Limb (tissue), 2 donors: ENCODE results near the gene RAB15.

Experiments used
- DNase-seq, 2 donors: peaks; one replicate each; pipeline ENCODE4 v3.0.0-alpha.2; 2016; ENCODE audit errors: extremely low spot score in 2 of 2

Gene RAB15

GRCh38 chr14:64938972-64939816 lies 32.9 kb downstream of the RAB15 start:
- DNase-seq = no peak

- DNase-seq = no peak
These were observed 34.3 kb downstream of the RAB15 start for GRCh38 chr14:64937821-64938193.

- DNase-seq = no peak
These were observed 34.8 kb downstream of the RAB15 start for GRCh38 chr14:64937171-64937820.

DNA sequence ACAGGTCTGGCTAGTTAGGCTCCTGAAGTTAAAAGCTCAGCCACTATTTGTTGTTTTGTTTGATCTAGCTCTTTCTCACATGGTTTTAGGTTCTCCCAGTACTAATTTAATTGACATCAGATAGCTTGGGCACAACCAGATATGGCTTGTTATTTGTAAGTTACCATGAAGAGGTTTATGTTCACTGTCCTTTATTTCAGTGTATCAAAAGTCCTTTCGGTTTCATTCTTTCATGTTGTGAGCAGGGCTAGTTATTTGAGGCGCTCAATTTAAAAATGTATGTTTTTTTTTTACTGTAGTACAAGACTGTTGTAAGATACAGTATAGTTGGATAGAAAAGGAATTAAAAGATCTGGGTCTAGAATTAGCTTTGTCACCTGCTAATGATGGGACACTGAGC lies 36.6 kb downstream of the RAB15 start:
- DNase-seq = no peak

DNA sequence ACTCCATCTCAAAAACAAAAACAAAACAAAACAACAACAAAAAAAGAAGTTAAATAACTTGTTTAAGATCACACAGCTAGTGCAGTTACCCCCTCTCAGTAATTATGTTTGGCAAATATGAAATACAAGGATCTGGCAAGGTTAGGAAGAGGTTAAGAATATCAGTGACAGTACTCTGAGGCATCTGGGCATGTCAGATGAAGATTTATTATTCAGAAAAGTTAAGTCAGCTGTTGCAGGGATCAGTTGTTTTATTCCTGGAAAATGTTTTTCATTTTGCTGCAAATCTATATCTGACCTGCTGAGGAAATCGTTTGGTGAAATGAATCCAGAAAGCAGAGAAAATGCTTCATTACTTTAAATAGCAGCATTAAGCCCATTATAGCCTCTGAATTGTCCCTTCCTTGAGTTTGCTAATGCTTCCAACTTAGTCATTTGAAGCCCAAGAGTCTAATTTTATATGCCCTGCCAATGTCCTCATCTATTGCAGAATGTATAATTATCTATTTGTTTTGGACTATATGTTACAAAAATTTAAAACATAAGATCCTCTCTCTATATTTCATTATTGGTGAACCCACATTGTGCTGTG lies 37.7 kb downstream of the RAB15 start:
- peak in 1 of 2 donors; percentile 10 for DNase-seq

GRCh38 chr14:64932231-64932630 lies 39.9 kb downstream of the RAB15 start:
- DNase-seq = no peak

DNA sequence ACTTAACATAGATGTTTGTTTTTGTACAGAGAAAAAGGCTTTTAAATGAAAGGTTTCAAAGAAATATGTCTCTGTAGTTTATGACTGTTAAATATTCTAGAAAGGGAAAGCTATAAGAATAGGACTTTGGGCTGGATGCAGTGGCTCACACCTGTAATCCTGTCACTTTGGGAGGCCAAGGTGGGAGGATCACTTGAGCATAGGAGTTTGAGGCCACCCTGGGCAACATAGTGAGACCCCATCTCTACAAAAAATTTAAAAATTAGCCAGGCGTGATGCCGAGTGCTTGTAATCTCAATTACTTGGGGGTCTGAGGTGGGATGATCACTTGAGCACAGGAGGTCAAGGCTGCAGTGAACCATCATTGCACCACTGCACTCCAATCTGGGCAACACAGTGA lies 41.0 kb downstream of the RAB15 start:
- no peak for DNase-seq

DNA sequence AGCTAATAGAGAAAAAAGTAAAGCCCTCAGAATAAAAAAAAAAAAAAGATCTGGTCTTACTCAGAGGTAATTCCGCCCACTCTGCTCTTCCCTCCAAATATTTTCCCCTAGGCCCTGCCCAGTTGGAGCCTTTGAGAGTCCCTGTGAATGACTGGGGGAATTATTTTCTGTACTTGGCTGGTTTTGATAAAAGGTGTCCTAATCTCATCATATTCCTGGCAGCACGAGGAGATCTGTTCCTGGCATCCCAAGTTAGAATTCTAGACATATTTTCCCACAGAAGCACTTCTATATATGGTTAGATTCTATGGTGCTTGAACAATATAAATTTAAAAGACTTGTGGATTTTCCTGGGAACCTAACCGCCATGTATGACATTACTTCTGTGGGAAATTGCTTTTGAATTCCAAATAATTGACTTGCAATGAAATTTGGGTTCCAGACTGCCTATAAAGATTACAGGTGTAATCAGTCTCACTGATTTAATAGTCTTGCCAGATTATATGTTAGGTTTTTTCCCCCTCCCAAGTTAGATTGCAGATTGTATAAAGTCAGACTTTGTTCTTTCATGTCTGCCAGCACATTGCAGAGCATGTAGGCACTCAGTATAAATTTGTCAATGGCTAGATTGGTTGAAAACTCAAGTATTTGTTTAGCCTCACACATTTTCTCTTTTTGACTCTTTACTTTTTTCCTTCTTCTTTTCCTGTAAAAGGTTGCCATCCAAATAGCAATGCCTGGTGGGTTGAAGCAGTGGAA lies 41.9 kb downstream of the RAB15 start:
- peak in 1 of 2 donors; percentile 33 for DNase-seq

GRCh38 chr14:64929014-64929359 lies 43.1 kb downstream of the RAB15 start:
- DNase-seq = no peak

- DNase-seq = no peak
These were observed 43.7 kb downstream of the RAB15 start for GRCh38 chr14:64928239-64929013.

DNA sequence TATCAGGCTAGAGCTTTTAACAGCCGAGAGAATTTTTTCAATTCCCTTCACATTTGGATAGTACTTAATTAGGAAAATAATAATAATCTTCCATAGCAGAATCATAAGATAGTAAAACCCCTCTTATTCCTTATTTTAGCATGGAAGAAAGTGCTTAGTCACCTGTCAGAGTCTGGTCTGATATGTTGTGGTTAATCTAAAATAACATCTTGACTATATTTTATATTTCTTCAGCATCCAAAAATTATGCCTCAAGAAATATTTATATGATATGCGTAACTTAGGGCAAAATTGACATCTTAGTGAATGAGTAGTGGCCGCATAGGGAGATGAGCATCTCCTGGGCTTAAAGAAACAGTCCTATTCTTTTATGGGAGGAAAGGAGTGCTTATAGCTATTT lies 45.1 kb downstream of the RAB15 start:
- DNase-seq = no peak

DNA sequence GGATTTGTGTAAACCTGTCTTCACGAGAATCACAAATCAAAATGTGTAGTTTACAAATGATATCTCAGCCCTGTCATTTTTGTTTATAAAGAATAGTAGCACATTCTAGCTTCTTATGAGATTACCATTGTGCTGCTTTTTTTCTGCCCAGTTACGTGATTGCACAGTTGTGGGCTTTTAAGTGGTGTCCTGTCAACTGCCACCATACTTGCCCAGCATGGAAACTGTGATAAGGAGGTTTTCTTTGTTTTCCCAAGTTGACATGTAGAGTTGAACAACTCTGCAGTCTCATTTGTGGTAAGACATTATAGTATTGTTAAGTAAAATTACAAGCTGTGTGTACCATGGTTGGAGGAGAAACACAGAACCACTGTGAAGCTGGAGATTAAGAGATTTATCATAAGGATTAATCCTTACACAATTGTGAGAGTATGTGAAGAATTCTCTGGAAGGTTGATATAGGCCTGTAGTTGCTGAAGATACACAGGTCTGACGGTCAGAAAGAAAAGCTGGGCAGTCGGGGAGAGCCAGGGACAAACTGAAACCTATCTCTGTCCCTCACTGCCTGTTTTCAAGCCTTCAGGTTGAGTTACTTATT lies 45.6 kb downstream of the RAB15 start:
- DNase-seq = no peak

DNA sequence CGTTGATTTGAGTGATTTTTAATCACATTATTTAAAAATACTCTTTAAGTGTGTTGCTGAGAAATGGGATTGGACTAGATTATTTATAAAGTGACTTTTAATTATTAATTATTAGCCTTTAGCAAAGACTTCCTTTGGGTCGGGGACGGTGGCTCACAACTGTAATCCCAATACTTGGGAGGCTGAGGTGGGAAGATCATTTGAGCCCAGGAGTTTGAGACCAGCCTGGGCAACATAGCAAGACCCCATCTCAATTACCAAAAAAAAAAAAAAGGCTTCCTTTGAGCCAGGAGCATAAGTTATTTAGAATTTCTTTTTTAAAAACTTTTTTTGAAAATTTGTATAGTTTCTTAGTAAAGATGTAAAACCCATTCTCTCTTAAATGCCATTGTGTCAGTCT lies 49.1 kb downstream of the RAB15 start:
- DNase-seq = no peak

- no peak for DNase-seq
These were observed 51.7 kb downstream of the RAB15 start for GRCh38 chr14:64920465-64920864.

GRCh38 chr14:64919618-64920017 lies 52.5 kb downstream of the RAB15 start:
- no peak for DNase-seq

GRCh38 chr14:64919215-64919614 lies 52.9 kb downstream of the RAB15 start:
- no peak for DNase-seq

DNA sequence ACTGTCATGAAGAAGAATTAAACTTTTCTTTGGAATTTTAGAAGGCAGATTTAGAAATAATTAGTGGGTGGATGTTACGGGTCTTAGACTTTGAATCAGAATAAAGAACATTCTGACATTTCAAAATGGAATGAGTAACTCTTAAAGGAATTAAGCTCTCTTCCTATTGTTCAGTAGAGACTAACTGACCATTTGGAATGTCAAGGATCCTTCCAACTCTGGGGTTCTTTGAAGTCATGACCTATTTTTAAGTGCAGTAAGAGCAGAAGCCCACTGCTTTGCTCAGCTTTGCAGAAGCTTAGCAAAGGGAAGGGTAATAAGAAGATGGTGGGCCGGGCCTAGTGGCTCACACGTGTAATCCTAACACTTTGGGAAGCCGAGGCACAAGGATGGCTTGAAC lies 53.9 kb downstream of the RAB15 start:
- DNase-seq = no peak

- DNase-seq = no peak
These were observed 56.3 kb downstream of the RAB15 start for GRCh38 chr14:64915797-64916196.

- DNase-seq = no peak
These were observed 57.1 kb downstream of the RAB15 start for GRCh38 chr14:64915029-64915424.

DNA sequence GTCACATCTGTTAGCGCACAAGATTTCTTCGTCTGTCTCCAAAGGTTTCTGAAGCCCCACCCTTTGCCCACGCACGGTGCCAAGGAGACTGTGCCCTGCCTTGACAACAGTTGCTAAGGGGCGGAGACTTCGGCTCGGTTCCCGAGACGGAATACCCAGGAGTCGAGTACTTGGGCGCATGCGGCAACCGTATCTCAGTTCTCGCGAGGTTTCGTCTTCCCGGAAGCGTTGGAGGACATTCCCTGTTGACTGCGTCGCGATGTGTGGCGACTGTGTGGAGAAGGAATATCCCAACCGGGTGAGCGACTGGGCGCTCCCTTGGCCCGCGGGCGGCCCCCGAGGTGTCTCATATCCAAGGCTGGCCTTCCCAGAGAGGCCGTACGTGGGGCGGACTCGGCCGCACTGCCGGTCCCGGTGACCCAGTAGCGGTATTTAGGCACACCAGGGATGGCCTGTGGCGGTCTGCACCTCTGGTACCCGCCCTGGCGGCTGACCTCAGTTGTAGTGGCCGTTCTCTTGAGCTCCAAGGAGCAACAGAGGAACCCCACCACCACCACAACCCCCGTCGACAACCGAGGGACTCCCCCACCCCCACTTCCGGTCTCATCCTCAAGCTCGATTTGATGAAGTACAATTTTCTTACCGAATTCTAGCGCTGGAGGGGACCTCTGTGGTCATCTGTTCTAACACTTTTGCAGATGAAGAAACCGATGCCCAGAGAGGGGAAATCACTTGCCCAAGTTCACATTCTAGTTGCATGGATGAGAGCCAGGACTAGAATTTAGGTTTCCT lies 57.7 kb downstream of the RAB15 start, which contains the start of gene CHURC1:
Gene CHURC1, plus strand, starts transcription at position 219 of the 792 bp plus-strand sequence. Its CDS starts 41 bp downstream, at position 260.
- peak; percentile 97 to 98 for DNase-seq
